GM12875 (cell line): ENCODE results near the gene SREBF2.
A peak's percentile ranks its signal among the peaks of the same experiment; 100 is the strongest.

ENCODE experiments used
- H3K4me3 ChIP-seq: one replicate; pipeline ENCODE4 v1.5.1; 2011; ENCODE audit warnings: low read depth, low read length, control low read depth
- TF ChIP-seq, protein P1 (sequence below): IDR thresholded peaks from 2 replicates; pipeline ENCODE4 v1.5.1; 2011; ENCODE audit warnings: low read depth, mild to moderate bottlenecking, control low read depth, inconsistent platforms, low read length, moderate library complexity, borderline replicate concordance; ENCODE audit not compliant: insufficient read depth

SREBF2 gene

GRCh38 chr22:41832553-41833368 is at the start of gene SREBF2:
TSS of gene SREBF2 (plus strand) at chr22:41833105. CDS start at chr22:41833271, 166 bp downstream.
- peak within 1 kb of the TSS; percentile 94 for H3K4me3 ChIP-seq
- TF ChIP-seq, protein P1, sequence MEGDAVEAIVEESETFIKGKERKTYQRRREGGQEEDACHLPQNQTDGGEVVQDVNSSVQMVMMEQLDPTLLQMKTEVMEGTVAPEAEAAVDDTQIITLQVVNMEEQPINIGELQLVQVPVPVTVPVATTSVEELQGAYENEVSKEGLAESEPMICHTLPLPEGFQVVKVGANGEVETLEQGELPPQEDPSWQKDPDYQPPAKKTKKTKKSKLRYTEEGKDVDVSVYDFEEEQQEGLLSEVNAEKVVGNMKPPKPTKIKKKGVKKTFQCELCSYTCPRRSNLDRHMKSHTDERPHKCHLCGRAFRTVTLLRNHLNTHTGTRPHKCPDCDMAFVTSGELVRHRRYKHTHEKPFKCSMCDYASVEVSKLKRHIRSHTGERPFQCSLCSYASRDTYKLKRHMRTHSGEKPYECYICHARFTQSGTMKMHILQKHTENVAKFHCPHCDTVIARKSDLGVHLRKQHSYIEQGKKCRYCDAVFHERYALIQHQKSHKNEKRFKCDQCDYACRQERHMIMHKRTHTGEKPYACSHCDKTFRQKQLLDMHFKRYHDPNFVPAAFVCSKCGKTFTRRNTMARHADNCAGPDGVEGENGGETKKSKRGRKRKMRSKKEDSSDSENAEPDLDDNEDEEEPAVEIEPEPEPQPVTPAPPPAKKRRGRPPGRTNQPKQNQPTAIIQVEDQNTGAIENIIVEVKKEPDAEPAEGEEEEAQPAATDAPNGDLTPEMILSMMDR: peak; percentile 11; the same call in 1 of the 2 replicates

- no peak overlapping the region for H3K4me3 ChIP-seq
- TF ChIP-seq, protein P1: no peak
Measured at GRCh38 chr22:41787331-41787730, 45.6 kb upstream of the SREBF2 start.

- H3K4me3 ChIP-seq: no peak overlapping the region
- TF ChIP-seq, protein P1: no peak
Measured at GRCh38 chr22:41793871-41794270, 39.0 kb upstream of the SREBF2 start.

DNA sequence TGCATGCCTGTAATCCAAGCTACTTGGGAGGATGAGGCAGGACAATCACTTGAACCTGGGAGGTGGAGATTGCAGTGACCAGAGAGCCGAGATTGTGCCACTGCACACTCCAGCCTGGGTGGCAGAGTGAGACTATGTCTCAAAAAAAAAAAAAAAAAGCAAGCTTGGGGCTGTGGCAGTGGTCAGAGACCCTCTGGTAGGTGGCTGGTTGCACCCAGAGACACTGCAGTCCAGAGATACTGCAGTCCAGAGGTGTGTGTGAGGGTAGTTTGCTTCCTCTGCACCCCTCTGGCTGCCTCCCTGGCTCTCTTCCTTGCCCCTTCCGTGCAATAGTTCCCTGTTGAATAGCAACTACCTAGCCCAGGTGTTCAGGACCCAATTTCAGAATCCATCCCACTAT is 34.2 kb upstream of the SREBF2 start:
- H3K4me3 ChIP-seq: no peak overlapping the region
- TF ChIP-seq, protein P1: no peak

GRCh38 chr22:41799486-41800347 is 33.2 kb upstream of the SREBF2 start:
- TF ChIP-seq, protein P1: no peak
- peak overlapping the region; percentile 99 for H3K4me3 ChIP-seq

DNA sequence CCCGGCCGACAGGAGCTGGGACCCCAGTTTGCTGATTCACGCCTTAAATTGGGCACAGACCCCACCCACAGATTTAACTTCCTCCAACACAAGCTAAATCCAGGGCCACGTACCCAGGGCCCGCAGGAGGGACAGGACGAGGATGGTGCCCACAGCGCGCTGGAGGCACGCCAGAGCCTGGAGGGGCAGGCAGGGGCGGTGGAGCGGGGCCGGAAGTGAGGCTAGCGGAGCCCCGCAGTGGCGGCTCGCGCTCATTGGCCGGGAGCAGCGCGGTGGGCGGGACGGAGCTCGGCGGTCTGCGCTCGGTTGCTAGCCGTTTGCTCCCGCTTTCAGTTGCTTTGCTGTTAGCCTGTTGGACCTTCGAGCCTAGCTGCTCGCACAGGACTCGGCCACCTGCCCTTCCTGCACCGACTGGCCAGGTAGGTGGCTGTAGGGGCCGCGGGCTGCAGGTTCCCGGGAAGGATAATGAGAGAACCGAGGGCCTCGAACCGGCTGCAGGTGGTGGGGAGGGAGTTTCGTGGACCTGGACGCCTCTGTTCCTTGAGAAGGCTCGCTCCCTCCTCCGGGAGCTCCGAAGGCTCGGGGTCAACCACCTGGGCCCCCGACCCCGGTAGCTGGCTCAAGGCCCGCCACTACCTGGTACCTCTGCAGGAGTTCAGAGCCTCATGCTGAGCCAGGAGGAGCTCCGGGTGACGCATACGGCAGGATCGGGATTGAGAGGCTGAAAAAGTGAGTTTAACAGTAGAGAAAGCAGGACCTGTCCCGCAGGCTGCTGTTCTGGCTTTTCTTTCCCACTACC is 32.4 kb upstream of the SREBF2 start, which contains the start of gene CCDC134:
Gene CCDC134, plus strand, starts transcription at position 332 of the 799 bp plus-strand sequence. CDS start 8,212 bp downstream, outside the sequence.
- peak within 1 kb of the TSS; percentile 99 for H3K4me3 ChIP-seq
- TF ChIP-seq, protein P1: no peak
